Measurements from ENCODE around the gene DROSHA.

DNA sequence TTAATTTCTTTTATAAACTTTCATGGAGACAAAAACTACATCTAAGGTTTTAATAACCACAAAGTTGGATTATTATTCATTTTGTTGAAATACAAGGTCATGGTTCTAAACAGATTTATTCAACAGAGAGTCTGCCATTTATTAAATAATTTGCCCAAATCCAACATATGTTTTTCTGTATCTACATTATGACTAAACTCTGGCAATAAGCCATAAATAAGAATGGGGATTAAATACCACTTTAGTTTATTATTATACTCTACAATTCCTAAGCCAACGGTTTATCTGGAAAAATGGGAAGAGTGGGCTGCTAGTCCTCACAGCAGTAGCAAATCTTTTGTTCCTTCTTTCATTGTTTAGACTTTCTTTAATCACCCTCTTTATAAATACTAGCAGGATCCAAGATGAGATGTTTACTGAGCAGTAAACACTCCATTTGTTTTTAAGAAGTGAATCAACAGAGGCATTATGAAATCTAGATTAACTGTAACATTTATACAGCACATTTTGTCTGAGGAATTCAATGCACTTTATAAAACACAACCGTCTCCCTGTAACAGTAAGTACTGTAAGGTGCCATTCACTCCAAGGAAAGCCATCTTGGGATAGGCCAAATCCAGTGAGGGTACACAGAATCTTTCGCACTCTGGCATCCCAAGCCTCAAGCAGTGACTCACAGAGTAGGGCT, 89.7 kb downstream of the DROSHA start:
- TF ChIP-seq, protein P1, sequence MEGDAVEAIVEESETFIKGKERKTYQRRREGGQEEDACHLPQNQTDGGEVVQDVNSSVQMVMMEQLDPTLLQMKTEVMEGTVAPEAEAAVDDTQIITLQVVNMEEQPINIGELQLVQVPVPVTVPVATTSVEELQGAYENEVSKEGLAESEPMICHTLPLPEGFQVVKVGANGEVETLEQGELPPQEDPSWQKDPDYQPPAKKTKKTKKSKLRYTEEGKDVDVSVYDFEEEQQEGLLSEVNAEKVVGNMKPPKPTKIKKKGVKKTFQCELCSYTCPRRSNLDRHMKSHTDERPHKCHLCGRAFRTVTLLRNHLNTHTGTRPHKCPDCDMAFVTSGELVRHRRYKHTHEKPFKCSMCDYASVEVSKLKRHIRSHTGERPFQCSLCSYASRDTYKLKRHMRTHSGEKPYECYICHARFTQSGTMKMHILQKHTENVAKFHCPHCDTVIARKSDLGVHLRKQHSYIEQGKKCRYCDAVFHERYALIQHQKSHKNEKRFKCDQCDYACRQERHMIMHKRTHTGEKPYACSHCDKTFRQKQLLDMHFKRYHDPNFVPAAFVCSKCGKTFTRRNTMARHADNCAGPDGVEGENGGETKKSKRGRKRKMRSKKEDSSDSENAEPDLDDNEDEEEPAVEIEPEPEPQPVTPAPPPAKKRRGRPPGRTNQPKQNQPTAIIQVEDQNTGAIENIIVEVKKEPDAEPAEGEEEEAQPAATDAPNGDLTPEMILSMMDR (IDR thresholded peaks at IDR 0.05; ENCODE audit: low read depth, low read length, poor library complexity, severe bottlenecking) = no peak
- no peak for TF ChIP-seq EZH2phosphoT487 (IDR thresholded peaks at IDR 0.05; ENCODE audit: borderline replicate concordance, low read length)
